ENCODE measurements around the gene NT5C1B.
"Not testable (repeated sequence)": the region's sequence is repeated elsewhere in the genome, so short reads cannot be mapped to it uniquely, and the experiment has no call there.

NT5C1B gene

DNA sequence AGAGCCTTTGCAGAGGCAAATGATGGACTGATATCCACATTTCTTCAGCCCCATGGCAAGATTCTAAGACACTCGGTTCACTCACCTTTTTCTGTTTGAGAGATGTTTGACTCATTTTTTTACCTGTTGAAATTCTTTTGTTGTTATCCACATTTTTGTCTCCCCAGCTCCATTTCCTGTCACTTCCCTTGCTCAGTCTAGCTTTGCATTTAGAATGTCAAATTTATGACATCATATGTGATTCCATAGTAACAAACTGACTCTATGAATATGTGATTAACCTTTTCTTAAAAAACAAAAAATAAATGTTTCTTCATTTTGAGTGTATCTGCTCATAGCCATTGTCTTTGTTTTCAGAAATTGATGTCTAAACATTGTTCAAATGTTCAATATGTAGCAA lies at the start of gene NT5C1B:
TSS of gene NT5C1B (minus strand) at position 216 of the 400 bp plus-strand sequence. CDS start at position 115, 101 bp downstream.
- no peak for DNase-seq

DNA sequence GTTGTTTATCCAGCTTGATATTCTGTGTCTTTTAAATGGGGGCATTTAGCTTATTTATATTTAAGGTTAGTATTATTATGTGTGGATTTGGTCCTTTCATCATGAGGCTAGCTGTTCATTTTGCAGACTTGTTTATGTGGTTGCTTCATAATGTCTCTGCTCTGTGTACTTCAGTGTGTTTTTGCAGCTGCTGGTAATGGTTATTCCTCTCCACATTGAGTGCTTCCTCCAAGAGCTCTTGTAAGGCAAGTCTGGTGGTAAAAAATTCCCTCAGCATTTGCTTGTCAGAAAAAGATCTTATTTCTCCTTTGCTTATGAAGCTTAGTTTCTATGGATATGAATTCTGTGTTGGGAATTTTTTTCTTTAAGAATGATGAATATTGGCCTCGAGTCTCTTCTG lies 47.8 kb upstream of the NT5C1B start:
- no peak for DNase-seq

DNA sequence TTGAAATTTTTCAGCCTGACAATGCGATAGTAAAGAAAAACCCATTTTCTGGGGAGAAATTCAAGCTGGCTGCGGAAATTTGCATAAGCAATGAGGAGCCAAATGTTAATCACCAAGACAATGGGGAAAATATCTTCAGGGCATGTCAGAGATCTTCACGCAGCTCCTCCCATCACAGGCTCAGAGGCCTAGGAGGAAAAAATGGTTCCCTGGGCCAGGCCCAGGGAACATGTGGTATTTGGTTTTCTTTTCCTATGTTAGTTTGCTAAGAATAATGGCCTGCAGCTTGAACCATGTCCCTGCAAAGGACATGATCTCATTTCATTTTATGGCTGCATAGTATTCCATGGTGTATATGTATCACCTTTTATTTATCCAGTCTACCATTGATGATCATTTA lies 43.3 kb upstream of the NT5C1B start:
- DNase-seq: not testable (repeated sequence)

DNA sequence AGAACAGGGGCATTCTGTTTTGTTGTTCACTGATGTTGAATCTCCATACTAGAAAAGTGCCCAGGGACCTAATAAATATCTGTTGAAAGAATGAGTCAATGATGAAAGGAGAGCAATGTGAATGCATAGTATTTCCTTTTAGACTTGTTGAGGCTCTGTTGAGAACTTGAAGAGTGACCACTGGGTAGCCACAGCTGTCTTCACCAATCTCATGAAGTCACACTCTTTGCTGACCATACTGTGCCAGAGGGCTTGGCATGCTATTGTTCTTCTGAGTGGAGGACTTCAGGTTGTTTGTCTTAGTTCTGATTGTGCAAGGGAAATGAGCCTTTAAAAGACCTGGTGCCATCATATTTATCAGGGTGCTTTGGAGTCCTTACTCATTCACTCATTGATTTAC lies 41.6 kb upstream of the NT5C1B start:
- DNase-seq: no peak

DNA sequence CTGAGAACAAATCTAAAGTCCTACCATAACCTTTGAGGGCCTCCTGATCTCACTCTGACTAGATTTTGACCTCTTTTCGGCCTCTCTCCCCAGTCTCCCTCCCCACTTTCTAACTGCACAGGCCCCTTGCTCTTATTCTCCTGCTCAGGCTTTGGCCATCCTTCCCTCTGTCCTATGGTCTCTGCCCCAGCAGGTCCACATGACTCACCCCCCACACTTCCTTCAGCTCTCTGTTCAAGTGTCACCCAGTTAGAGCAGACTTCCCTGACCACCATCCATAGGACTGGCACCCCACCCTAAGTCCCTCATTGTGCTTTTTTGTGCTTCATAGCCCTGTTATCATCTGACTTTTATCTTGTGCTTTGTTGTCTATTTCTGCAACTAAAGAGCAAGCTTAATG lies 41.2 kb upstream of the NT5C1B start:
- no peak for DNase-seq

DNA sequence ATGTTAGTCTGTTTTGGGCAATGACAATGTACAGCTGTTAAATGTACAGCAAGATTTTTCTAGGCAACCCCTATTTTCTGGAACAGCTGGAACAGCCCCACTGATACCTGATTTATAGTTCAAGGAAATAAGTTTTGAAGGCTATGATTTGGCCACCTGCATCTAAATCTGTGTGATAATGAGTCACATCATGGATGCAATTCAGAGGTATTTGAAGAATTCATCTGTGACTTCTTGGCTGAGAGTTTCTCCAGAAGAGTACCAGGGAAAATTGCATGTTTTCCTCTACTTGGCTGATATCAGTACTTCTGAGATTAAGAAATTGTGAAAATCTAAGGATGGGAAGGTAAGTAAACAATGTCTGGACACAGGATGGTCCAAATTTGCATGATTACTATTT lies 40.7 kb upstream of the NT5C1B start:
- DNase-seq: no peak

DNA sequence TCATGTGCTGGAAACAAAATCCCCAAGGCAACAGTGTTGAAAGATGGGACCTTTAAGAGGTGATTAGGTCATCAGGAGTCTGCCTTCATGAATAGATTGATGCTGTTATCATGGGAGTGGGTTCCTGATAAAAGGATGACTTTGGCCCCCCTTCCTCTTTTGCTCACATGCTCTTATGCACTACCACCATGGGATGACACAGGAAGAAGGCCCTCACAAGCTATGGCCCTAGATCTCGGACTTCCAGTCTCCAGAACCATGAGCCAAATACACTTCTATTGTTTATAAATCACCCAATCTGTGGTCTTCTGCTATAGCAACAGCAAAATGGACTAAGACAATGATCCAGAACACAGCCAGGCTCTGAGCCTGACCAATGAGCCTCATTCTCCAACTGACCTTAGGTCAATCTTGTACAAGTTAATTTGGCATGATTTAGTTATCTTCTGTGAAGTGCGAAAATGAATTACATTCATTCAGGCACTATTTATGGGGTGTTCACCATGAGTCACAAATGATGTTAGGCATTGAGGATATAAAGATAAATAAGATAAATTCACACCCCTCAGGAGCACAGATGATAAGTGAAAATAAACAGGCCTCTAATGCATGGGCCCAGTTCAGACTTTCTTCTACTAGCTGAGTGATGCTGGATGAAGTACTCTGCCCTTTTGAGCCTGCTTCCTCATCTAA lies 37.7 kb upstream of the NT5C1B start:
- no peak for DNase-seq

DNA sequence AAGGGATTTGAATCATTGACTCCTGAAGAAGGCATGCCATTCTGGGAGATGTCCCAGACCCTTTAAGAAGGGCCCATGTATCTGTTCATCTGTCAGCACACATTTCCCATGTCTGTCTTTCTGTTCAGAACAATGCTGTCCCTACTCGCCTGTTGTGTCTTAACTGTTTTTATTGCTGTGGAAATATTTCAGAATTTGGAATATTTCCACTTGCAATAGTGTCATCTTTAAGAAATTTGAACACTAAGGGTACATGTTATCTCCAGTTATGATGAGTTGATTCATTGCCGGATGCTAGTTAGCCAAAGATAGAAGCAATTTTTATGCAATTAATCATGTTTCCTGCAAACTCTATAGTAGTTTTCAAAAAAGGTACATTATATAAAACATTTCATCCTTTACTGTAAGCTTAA lies 36.9 kb upstream of the NT5C1B start:
- no peak for DNase-seq

DNA sequence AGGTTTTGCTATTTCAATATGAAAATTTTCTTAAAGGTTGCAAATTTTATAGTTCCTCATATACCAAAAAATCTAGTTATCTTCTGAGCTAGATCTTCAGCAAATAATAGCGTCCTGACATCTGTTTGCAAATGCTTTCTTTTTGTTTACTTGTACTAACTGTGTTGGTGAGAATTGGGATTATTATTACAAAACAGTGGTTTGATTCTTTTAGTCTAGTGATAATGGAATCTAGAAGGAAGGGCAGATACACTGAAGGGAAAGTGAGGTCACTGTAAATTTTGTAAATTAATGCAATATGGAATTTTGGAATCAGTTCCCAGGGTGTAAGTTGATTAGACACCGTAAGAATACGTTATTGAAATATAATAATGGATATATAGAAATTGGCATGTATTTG lies 36.2 kb upstream of the NT5C1B start:
- no peak for DNase-seq

DNA sequence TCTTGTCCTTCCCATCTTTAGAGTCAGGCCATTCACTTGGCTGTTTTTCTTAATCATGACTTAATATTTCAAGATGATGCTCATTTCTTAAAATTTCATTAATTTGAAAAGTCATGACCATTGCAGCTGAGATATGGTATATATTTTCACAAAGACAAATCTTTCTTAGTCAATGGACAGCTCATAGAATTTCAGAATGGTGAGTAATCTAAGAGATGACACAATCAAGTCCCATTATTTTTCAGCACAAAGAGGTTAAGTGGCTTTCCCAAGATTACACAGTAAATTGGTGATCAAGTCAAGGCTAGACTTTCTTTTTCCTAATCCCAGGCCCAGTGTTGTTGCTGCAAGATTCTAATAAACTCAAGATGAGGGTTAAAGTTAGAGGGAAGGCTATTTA lies 34.4 kb upstream of the NT5C1B start:
- DNase-seq: no peak

DNA sequence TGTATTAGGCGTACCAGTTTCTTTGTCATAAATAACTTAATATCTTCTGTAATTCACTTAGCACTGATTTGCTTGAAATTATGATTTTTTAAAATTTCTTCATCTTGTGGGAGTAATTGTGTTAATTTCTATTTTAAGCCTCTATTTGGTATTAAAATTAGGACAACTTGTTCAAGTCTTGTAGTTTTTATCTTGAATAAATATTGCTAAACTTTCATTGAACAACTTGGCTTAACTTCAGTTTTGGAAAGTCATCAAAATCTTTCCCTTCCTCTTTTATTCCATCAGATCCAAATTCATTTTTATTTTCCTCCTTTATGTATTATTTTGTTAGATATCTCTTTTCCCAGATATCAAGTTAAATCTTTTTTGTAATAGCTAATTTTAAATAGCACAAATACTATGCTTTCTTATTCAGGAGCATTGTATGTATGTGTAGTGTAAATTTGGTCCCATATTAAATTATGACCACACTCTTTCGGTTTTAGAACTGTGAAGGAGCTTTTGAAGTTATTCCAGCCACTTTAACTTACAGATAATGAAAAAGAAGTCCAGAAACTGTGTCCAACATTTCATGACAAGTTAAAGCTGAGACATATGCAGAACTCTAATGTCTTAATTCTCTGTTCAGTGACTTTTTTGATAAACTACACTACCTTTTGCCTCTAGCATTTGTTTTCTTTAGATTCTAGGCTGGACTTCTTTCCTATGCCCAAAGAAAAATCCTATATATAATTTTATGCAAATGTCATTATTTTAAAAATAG lies 31.7 kb upstream of the NT5C1B start:
- no peak for DNase-seq

DNA sequence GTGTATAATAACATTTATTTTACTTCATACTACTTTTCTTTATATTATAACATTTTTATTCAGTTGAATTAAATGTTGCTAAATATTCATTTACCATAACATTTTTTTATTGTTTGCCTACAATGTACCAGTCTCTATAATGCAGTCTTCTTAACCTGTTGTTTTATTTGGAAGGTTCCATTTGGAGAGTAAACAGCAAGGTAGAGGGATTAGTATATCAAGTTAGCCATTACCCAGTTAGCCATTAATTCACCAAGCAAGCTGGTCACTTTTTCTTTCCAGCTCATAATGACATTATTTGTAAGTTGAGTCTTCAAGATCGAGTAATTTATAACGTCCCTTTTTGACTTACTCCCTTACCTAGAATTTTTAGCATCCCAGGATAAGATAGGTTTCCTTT lies 29.7 kb upstream of the NT5C1B start:
- no peak for DNase-seq

DNA sequence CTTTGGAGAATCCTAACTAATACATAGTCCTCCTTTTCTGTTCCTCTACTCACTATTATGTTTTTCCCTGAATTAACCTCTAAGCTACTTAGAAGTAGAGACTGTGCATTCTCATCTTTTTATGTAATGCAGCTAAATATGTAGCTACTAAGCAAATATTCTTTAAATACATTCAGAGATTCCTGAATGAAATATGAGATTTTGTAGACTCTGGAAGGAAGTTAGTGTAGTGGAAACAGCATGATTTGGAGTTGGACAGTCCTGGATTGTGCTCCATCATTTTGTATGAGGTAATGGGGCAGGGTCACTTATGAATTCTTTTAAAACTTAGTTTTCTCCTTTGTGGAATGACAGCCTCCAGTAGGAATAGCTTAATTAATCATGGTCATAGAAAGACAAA lies 24.7 kb upstream of the NT5C1B start:
- no peak for DNase-seq

DNA sequence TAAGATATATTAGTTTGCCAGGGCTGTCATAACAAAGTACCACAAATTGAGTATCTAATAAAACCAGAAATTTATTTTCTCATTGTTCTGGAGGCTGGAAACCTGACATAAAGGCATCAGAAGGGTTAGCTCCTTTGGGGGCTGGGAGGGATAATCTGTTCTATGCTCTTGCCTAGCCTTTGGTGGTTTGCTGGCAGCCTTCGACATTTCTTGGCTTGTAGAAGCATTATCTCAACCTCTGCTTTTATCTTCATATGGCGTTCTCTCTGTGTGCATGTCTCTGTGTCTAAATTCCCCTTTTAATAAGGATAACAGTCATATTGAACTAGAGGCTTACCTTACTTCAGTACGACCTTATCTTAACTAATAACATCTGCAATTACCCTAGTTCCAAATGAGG lies 22.8 kb upstream of the NT5C1B start:
- no peak for DNase-seq

DNA sequence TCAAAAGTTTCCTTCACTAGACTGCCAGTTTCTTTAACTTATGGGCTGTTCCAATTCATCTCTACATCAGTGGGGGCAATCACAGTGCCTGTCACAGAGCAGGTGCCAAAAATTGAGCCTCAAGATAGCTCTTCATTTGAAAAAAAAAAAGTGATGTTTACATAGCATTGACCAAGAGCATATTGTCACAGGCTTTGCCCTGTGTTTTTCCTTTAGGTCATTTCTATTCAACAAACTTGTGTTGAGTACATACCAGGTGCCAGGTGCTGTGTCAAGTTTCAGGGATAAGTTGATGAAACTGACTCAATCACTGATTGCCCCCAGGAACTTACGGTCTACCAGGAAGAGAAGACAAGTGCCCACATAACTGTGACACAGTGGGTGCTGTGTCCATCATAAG lies 22.2 kb upstream of the NT5C1B start:
- no peak for DNase-seq

DNA sequence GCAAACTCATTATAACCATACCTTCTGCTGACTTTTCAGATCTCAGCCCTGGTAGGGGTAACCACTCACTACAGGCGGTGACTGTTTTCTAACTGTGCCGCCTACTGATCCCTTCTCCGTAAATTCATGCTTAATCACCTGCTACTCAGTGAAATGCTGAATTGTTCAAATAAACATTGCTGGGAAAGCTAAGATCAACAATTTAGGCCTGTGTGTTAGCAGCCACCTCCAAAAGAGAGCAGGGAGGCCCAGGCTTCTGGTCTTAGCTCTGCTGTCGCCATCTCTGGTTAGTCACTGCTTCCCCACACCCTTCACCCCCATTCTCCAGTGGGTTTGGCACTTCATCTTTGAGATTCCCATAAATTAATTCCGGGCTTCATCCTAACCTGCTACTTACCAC lies 21.8 kb upstream of the NT5C1B start:
- peak; percentile 31 to 74 for DNase-seq

DNA sequence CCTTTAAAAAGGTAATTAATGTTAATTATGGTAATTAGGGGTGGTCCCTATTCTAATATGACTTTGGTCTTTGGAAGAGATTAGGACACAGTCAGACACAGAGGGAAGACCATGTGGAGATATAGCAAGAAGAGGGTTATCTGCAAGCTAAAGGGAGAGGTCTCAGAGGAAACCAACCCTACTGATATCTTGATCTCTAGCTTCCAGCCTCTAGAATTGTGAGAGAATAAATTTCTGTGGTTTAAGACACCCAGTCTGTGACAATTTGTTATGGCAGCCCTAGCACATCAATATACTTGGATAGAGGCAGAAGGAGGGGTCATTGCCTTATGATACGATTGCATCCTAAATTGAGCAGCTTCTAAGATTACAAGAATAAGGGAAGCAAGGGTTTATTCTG lies 21.3 kb upstream of the NT5C1B start:
- DNase-seq: no peak

DNA sequence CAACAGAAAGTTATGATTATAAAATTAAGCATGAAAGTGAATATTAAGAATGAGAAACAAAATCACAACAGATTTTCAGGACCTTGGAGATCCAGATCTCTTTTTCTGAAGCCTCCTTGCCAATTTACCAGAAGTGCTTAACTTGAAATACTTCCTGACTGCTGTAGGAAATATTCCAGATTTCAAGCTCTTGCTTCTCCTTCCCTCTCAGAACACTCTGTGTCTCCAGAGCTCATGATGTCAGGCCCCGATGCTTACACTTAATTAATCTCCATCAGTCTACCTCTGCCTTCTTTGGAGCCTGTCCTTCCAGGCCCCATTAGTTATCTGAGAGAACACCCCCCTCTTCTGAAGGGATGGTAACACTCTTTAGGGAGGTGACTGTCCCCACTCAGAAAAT lies 20.7 kb upstream of the NT5C1B start:
- DNase-seq: no peak

DNA sequence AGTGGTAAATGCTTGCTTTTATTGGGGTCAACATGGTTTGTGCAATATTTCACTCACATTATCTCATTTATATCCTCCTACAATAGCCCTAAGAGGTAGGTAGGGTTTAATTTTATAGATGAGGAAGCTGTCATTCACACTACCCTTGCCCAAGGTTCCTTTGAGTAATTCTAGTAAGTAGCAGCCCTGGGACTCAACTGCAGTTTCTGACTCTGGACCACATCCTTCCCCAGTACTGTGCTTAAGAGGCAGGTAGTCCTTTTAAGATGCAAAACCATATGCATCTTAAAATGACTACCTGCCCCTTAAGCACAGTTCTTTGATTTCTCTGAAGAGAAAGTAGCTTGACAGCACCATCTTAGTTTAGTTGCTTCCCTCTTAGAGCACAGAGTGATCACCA lies 15.7 kb upstream of the NT5C1B start:
- DNase-seq: no peak

DNA sequence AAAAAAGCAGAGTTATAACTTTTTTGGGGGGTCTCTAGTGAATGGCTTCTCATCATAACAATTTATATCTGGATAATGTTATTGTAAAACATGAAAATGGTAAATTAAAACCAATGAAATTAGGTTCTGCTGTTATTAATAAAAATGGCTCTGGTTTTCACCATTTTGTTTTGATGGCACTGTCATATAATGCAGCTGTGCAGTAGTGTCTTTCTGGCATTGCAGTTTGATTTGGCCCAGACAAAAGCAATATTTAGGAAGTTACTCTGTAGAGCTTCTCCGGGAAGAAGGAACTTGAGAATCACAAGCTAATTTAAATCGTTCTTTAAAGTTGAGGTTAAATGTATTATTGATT lies 15.1 kb upstream of the NT5C1B start:
- no peak for DNase-seq

DNA sequence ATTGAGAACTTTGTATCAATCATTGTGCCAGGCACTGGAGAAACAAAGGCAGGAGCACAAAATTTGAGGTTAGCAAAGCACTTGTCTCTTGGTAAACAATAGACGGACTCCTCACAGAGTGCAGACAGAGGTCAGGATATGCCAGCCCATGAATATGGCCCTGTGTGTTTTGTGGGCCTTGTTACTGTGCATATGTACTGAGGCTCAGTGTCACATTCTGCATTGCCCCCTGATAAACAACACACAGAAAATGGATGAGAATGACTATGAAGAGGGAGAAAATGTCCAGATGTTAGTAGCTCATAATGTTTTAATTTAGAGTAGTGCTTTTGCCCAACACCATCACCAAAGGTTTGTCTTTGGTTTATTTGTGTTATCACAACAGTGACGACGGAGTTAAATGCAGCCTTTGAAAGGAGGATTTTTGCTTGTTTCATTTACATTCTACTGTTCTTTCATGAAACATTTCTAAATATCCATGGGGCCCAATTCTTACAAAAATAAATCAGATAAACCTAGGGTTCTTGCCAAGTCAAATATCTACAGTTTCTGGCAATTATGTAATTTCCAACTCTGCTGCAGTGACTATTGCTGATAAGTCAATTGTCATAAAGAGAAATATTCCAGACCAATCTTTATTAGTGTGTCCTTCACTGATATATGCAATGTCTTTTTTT lies 14.6 kb upstream of the NT5C1B start:
- DNase-seq: no peak

DNA sequence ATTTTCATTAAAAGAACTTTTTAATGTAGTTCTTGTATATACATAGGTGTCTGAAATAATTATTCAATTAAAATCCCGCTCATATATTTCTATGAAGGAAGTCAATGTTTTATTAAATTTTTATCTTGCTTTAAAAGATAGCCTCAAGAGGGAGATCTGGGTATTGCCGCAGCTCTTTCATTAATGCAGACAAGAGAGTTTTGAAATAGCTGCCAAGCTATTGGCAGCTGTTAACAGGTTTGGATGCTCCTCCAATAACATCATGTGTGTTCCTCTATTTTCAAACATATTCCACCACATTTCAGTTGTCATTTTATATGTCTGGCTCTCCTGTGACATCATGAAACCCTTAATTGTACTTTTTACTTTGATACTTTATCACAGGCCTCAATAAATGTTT lies 12.9 kb upstream of the NT5C1B start:
- DNase-seq: no peak

DNA sequence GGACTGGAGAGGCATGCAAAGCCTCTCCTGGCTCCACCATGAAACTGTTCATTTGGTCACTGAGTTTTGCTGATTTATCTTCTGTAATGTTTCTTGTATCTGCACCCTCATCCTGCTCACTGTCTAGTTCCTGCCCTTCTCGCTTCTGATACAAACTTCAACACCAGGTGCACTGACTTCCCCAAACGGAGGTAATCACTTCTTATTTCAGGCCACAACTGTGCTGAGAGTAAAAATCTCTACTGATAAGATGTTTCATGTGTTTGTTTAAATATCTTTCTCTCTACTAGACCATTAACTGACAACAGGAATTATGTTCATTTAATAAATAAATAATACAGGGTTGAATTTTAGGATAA lies 10.9 kb upstream of the NT5C1B start:
- no peak for DNase-seq

DNA sequence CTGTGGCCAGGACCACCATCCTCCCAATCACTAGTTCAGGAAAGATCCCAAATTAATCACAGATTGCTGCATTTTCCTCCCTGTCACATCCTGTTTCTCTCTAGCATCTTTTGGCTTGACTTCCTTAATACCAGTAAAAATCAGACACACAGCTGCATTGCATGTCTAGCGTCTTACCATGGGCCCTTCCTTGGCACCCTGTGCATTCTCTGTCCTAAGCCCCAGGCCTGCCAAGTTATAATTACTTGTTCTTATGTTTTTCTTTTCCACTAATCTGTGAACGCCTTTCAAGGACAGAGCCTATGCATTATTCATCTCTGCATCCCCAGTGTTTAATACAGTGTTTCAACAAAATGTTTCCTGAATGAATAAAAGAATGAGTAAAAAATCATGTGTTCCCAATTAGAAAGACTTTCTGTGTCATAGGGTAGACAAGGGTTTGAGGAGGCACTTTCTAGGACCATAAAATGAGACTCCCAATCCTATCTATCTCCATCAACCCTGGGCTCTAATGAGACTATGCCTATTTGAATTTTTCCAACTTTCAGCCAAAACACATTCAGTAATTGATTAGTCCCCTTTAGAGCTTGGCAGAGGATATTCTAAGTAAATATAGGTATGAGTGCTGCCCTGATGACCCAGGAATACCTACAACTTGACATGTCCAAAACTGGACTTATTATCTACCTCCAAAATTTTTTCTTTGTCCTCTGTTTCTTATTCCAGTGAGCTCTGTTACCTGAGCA lies 10.3 kb upstream of the NT5C1B start:
- DNase-seq: peak in 1 of 2 experiments; percentile 12

All from NCI-H2081 (cell line).